Measurements from ENCODE around the gene SSTR3.
A peak's percentile ranks its signal among the peaks of the same experiment; 100 is the strongest.

The SSTR3 gene

GRCh38 chr22:37164505-37164887, 47.8 kb downstream of the SSTR3 start:
- no peaks in the 10 kb centered on the region for H3K27me3 ChIP-seq (replicated peaks in 2 of 5; ENCODE audit: control insufficient read depth in 4 of 5, insufficient read depth in 5 of 5, low read length in 4 of 5)
- H3K9me3 ChIP-seq (ENCODE audit: control extremely low read depth in 1 of 5, control insufficient read depth in 4 of 5, insufficient read depth in 2 of 5, low read depth in 1 of 5, low read length in 4 of 5) = peaks cover 0 to 6% (median 0%) of the 10 kb centered on the region in 5 experiments
- ChIA-PET POLR2A (no interaction called here), CTCF (interaction anchor here (1.9 to 4.2 kb wide), 5 partner anchors 11 to 35 kb away, joined by 5 to 30 read pairs (median 20); no protein-coding TSS in a partner anchor)
- H3K4me3 ChIP-seq (ENCODE audit: control insufficient read depth in 1 of 7, extremely low read depth in 1 of 7, insufficient read depth in 4 of 7, low read depth in 2 of 7, low read length in 6 of 7) = no peak overlapping the region
- no peaks in the 10 kb centered on the region for H3K36me3 ChIP-seq (ENCODE audit: control insufficient read depth in 4 of 4, insufficient read depth in 4 of 4, low read length in 3 of 4)
- WGBS (ENCODE audit: insufficient coverage) = 85% methylated on average over 4 of the region's 5 CpGs
- peaks cover 0 to 35% (median 7%) of the 10 kb centered on the region in 4 experiments for H3K4me1 ChIP-seq (ENCODE audit: control extremely low read depth in 1 of 4, control insufficient read depth in 4 of 4, insufficient read depth in 4 of 4, low read length in 3 of 4)
- no peak overlapping the region for H3K27ac ChIP-seq (ENCODE audit: insufficient read depth in 1 of 2, low read depth in 1 of 2, low read length in 2 of 2, poor library complexity in 1 of 2, severe bottlenecking in 2 of 2)
- no peak for DNase-seq

DNA sequence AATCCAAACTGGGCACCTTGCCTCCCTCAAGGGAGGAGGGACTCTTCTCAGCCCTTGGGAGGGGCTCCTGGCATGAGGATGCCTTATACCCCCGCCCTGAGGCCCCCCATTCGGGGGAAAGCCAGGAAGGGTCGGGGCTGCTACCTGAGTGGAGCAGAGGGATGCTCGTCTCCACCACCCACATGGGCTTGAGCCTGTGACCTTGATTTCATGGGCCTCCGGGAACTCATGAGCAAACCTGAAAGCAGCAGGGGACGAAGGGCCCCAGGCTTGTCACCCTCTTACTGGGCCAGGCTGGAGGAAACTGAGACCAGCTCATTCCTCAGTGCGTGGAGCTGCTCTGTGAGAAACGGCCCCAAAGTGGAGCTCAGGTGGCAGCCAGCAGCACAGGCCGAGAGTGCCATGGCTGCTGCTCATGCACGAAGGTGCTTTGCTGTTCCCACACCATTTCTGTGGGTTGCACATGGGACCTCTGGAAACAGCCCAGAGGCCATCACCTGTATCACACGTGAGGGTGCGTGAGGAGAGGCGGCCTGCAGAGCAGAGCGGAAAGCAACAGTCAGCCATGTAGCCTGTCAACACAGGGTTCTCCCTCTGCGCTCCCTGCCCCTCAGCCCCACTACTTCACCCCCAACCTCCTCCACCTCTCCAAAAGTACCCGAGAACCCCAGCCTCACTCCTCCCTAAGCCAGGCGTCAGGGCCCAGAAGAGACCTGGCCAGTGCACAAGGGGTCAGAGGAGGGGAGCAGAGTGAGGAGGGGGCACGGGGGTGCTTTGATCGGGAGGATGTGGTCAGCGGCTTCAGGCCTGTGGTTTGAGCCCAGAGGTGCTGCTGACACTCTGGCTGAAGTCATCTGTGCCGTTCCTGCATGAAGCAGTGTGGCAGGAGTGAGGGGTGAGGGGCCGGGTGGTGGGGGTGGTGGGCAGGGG, 48.4 kb downstream of the SSTR3 start:
- peaks cover 0 to 35% (median 7%) of the 10 kb centered on the region in 4 experiments for H3K4me1 ChIP-seq (ENCODE audit: control extremely low read depth in 1 of 4, control insufficient read depth in 4 of 4, insufficient read depth in 4 of 4, low read length in 3 of 4)
- ChIA-PET POLR2A (no interaction called here), CTCF (interaction anchor here (0.6 to 2.1 kb wide), 6 partner anchors 10 to 288 kb away, joined by 3 to 10 read pairs (median 5); no protein-coding TSS in a partner anchor)
- no peaks in the 10 kb centered on the region for H3K27me3 ChIP-seq (replicated peaks in 2 of 5; ENCODE audit: control insufficient read depth in 4 of 5, insufficient read depth in 5 of 5, low read length in 4 of 5)
- peaks cover 0 to 6% (median 0%) of the 10 kb centered on the region in 5 experiments for H3K9me3 ChIP-seq (ENCODE audit: control extremely low read depth in 1 of 5, control insufficient read depth in 4 of 5, insufficient read depth in 2 of 5, low read depth in 1 of 5, low read length in 4 of 5)
- whole genome bisulfite sequencing (ENCODE audit: insufficient coverage) = 85% methylated on average over 17 of the region's 22 CpGs
- no peak for DNase-seq
- H3K4me3 ChIP-seq (ENCODE audit: control insufficient read depth in 1 of 7, extremely low read depth in 1 of 7, insufficient read depth in 4 of 7, low read depth in 2 of 7, low read length in 6 of 7) = no peak overlapping the region
- H3K36me3 ChIP-seq (ENCODE audit: control insufficient read depth in 4 of 4, insufficient read depth in 4 of 4, low read length in 3 of 4) = no peaks in the 10 kb centered on the region
- H3K27ac ChIP-seq (ENCODE audit: insufficient read depth in 1 of 2, low read depth in 1 of 2, low read length in 2 of 2, poor library complexity in 1 of 2, severe bottlenecking in 2 of 2) = no peak overlapping the region

DNA sequence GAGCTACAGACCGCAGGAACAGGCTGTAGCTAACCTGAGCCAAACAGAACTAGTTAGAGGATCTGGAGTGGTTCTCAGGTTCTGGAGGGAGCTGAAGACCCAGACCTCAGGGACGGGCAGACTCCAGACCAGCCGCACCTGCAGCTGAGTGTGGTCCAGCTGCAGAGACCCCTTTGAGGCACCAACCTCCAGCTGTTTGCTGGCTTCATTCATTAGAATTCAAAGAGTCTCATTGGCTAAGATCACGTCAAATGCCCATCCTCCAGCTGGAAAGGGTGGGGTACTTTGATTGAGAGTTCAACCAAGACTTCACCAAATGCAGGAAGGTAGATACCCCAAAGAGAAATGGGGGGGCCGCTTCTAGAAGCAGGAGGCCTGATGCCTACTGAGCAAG, 49.2 kb downstream of the SSTR3 start:
- no peak overlapping the region for H3K4me3 ChIP-seq (ENCODE audit: control insufficient read depth in 1 of 7, extremely low read depth in 1 of 7, insufficient read depth in 4 of 7, low read depth in 2 of 7, low read length in 6 of 7)
- H3K27ac ChIP-seq (ENCODE audit: insufficient read depth in 1 of 2, low read depth in 1 of 2, low read length in 2 of 2, poor library complexity in 1 of 2, severe bottlenecking in 2 of 2) = no peak overlapping the region
- H3K27me3 ChIP-seq (replicated peaks in 2 of 5; ENCODE audit: control insufficient read depth in 4 of 5, insufficient read depth in 5 of 5, low read length in 4 of 5) = no peaks in the 10 kb centered on the region
- no peak for DNase-seq
- H3K4me1 ChIP-seq (ENCODE audit: control extremely low read depth in 1 of 4, control insufficient read depth in 4 of 4, insufficient read depth in 4 of 4, low read length in 3 of 4) = peaks cover 0 to 31% (median 7%) of the 10 kb centered on the region in 4 experiments
- POLR2A ChIA-PET = no interaction called here
- CTCF ChIA-PET = interaction anchor here (0.6 to 2.2 kb wide), 8 partner anchors 9 to 289 kb away, joined by 3 to 10 read pairs (median 4); no protein-coding TSS in a partner anchor
- 97% methylated on average over 3 of the region's 5 CpGs for WGBS (ENCODE audit: insufficient coverage)
- H3K9me3 ChIP-seq (ENCODE audit: control extremely low read depth in 1 of 5, control insufficient read depth in 4 of 5, insufficient read depth in 2 of 5, low read depth in 1 of 5, low read length in 4 of 5) = peaks cover 0 to 6% (median 0%) of the 10 kb centered on the region in 5 experiments
- H3K36me3 ChIP-seq (ENCODE audit: control insufficient read depth in 4 of 4, insufficient read depth in 4 of 4, low read length in 3 of 4) = no peaks in the 10 kb centered on the region

DNA sequence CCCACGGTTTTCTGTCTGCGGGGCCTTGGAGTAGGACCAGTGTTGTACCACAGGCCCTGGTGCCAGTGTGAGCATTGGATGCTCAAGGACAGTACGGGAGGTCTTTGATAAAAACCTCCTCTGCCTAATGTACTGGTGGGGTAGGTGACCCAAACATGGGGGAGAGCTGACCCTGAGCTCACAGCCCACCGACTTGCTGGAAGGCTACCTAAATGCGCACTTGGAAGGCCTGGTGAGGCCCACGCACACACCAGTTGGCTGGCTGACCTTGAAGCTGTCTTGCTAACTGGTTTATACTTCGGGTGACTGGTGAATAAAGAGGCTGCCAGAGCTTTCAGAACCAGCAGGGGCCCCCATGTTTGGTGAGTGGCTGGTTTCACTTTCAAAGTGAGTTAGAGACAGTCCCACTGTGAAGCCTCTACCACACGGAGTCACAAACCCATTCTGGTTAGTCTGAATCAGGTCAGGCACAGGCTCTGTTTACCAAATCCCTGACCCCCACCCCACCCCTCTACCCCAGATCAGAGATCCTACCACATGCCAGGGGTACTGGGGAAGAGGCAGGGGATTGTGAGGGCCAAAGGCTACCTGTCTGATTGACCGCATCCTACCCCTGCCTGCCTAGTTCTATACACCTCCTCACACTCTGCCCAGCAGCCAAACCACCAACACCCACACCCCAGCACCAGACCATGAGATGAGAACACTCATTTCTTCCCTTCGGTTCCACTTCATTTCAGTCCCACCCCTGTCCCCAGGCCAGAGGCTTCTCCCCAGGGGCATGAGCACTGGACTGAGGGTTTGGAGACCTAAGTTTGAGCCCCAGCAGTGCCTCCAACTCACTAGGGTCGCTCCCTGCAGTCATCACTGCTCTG, 49.8 kb downstream of the SSTR3 start:
- H3K4me1 ChIP-seq (ENCODE audit: control extremely low read depth in 1 of 4, control insufficient read depth in 4 of 4, insufficient read depth in 4 of 4, low read length in 3 of 4) = peaks cover 0 to 27% (median 7%) of the 10 kb centered on the region in 4 experiments
- CTCF ChIA-PET = interaction anchor here (1.0 to 2.2 kb wide), 7 partner anchors 10 to 145 kb away, joined by 3 to 10 read pairs (median 5); no protein-coding TSS in a partner anchor
- no peak overlapping the region for H3K4me3 ChIP-seq (ENCODE audit: control insufficient read depth in 1 of 7, extremely low read depth in 1 of 7, insufficient read depth in 4 of 7, low read depth in 2 of 7, low read length in 6 of 7)

DNA sequence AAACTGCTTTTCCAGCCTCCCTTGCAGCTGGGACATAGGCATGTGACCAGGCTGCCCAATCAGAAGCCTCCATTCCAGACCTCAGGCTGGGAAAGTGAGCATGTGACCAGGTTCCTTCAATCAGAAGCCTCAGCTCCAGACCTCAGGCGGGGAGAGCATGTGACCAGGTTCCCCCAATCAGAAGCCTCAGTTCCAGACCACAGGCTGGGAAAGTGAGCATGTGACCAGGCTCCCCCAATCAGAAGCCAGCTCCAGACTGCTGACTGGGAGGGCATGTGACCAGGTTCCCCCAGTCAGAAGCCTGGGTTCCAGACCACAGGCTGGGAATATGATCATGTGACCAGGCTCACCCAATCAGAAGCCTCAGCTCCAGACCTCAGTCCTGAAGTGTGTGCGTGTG, 50.8 kb downstream of the SSTR3 start:
- DNase-seq = peak in 2 of 3 donors; percentile 54 to 56
- POLR2A ChIA-PET = no interaction called here
- CTCF ChIA-PET = interaction anchor here (0.9 to 2.2 kb wide), 5 partner anchors 11 to 406 kb away, joined by 3 to 8 read pairs (median 5); no protein-coding TSS in a partner anchor
- Histone ChIP-seq H3K4me3 (ENCODE audit: control insufficient read depth in 1 of 7, extremely low read depth in 1 of 7, insufficient read depth in 4 of 7, low read depth in 2 of 7, low read length in 6 of 7) (no peak overlapping the region), H3K36me3 (ENCODE audit: control insufficient read depth in 4 of 4, insufficient read depth in 4 of 4, low read length in 3 of 4) (no peaks in the 10 kb centered on the region), H3K27me3 (replicated peaks in 2 of 5; ENCODE audit: control insufficient read depth in 4 of 5, insufficient read depth in 5 of 5, low read length in 4 of 5) (no peaks in the 10 kb centered on the region), H3K27ac (ENCODE audit: insufficient read depth in 1 of 2, low read depth in 1 of 2, low read length in 2 of 2, poor library complexity in 1 of 2, severe bottlenecking in 2 of 2) (no peak overlapping the region), H3K9me3 (ENCODE audit: control extremely low read depth in 1 of 5, control insufficient read depth in 4 of 5, insufficient read depth in 2 of 5, low read depth in 1 of 5, low read length in 4 of 5) (peaks cover 0 to 6% (median 0%) of the 10 kb centered on the region in 5 experiments), H3K4me1 (ENCODE audit: control extremely low read depth in 1 of 4, control insufficient read depth in 4 of 4, insufficient read depth in 4 of 4, low read length in 3 of 4) (peaks cover 0 to 28% (median 4%) of the 10 kb centered on the region in 4 experiments)
- 90% methylated on average over 2 of the region's 2 CpGs for WGBS (ENCODE audit: insufficient coverage)

More for the DNA sequence above, 49.8 kb downstream of the SSTR3 start:
- no peaks in the 10 kb centered on the region for H3K27me3 ChIP-seq (replicated peaks in 2 of 5; ENCODE audit: control insufficient read depth in 4 of 5, insufficient read depth in 5 of 5, low read length in 4 of 5)
- 77% methylated on average over 9 of the region's 11 CpGs for WGBS (ENCODE audit: insufficient coverage)
- no peaks in the 10 kb centered on the region for H3K36me3 ChIP-seq (ENCODE audit: control insufficient read depth in 4 of 4, insufficient read depth in 4 of 4, low read length in 3 of 4)
- peaks cover 0 to 6% (median 0%) of the 10 kb centered on the region in 5 experiments for H3K9me3 ChIP-seq (ENCODE audit: control extremely low read depth in 1 of 5, control insufficient read depth in 4 of 5, insufficient read depth in 2 of 5, low read depth in 1 of 5, low read length in 4 of 5)
- no peak overlapping the region for H3K27ac ChIP-seq (ENCODE audit: insufficient read depth in 1 of 2, low read depth in 1 of 2, low read length in 2 of 2, poor library complexity in 1 of 2, severe bottlenecking in 2 of 2)
- DNase-seq = peak; percentile 25 to 54 (median 51)
- POLR2A ChIA-PET = no interaction called here

DNA sequence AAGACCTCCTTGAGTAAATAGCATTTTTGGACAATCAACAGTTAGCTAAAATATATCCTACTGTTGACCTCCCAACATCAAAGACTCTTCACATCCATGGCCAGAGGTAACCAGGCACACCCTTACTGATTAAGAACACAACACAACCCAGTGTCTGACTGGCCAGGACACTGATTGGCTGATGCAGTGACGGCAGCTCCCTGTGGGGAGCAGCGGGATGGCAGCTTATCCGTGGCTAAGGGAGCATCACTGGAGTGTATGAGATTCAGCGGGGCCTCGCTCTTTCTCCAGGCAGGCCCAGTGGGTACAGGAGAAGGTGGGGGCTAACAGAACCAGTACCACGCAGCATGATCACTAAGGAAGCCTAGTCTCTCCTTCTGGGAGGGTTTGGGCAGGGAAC, 52.2 kb downstream of the SSTR3 start:
- Histone ChIP-seq H3K27me3 (replicated peaks in 2 of 5; ENCODE audit: control insufficient read depth in 4 of 5, insufficient read depth in 5 of 5, low read length in 4 of 5) (no peaks in the 10 kb centered on the region), H3K4me3 (ENCODE audit: control insufficient read depth in 1 of 7, extremely low read depth in 1 of 7, insufficient read depth in 4 of 7, low read depth in 2 of 7, low read length in 6 of 7) (no peak overlapping the region), H3K9me3 (ENCODE audit: control extremely low read depth in 1 of 5, control insufficient read depth in 4 of 5, insufficient read depth in 2 of 5, low read depth in 1 of 5, low read length in 4 of 5) (peaks cover 0 to 6% (median 0%) of the 10 kb centered on the region in 5 experiments), H3K27ac (ENCODE audit: insufficient read depth in 1 of 2, low read depth in 1 of 2, low read length in 2 of 2, poor library complexity in 1 of 2, severe bottlenecking in 2 of 2) (no peak overlapping the region), H3K36me3 (ENCODE audit: control insufficient read depth in 4 of 4, insufficient read depth in 4 of 4, low read length in 3 of 4) (no peaks in the 10 kb centered on the region), H3K4me1 (ENCODE audit: control extremely low read depth in 1 of 4, control insufficient read depth in 4 of 4, insufficient read depth in 4 of 4, low read length in 3 of 4) (peaks cover 0 to 28% (median 4%) of the 10 kb centered on the region in 4 experiments)
- CTCF ChIA-PET = interaction anchor here (0.9 to 2.2 kb wide), 5 partner anchors 11 to 68 kb away, joined by 3 to 6 read pairs (median 4); partner anchors contain the start of gene IL2RB
- 100% methylated on average over 6 of the region's 6 CpGs for WGBS (ENCODE audit: insufficient coverage)
- no peak for DNase-seq
- POLR2A ChIA-PET = no interaction called here

Measured in common myeloid progenitor, CD34-positive (primary cell).